IMR-90 (cell line): ENCODE data around the gene TRO. TPM values are rescaled to one million over a fixed set of nuclear protein-coding genes. Genes with fewer than 3 reads are reported as not detected.
A peak's percentile ranks its signal among the peaks of the same experiment; 100 is the strongest.

ENCODE experiments used
- ATAC-seq: fragments of 200-7000 bp; cut with Tn5 transposase; 2 replicates; pipeline ENCODE4 v1.9.1; 2020; ENCODE audit warnings: low read depth, mild to moderate bottlenecking, moderate library complexity
- BruUV-seq: library from RNA; stranded (reverse); fragments of 400-500 nt; replicated peaks from 2 replicates; lab custom pipeline; 2021; lab: Mats Ljungman, UMichigan
- CTCF ChIA-PET: fragments of 300-600 bp; formaldehyde crosslinking; extraction: SDS; loops from one replicate; lab custom pipeline; 2021; ENCODE audit warnings: antibody characterized with exemption; lab: Yijun Ruan, JAX
- POLR2A ChIA-PET: fragments of 300-600 bp; sonication (Branson Sonifier 250); formaldehyde crosslinking; loops from one replicate; lab custom pipeline; 2022; ENCODE audit warnings: antibody characterized with exemption; ENCODE audit not compliant: unreplicated experiment; lab: Charles Lee
- DNase-seq: peaks from one replicate; pipeline ENCODE4 v3.0.0; 2013
- H2AFZ ChIP-seq: replicated peaks from 2 replicates; pipeline ENCODE3; 2013; ENCODE audit warnings: low read length, mild to moderate bottlenecking; ENCODE audit not compliant: poor library complexity
- H2AK5ac ChIP-seq: 2 replicates; pipeline ENCODE4 v1.6.1; 2013; ENCODE audit warnings: low read depth, low read length, inconsistent platforms
- H2AK9ac ChIP-seq: replicated peaks from 2 replicates; pipeline ENCODE3; 2013; ENCODE audit warnings: mild to moderate bottlenecking, low read depth, low read length, moderate library complexity; ENCODE audit not compliant: poor library complexity
- H2BK120ac ChIP-seq: 2 replicates; pipeline ENCODE4 v1.6.1; 2013; ENCODE audit warnings: low read depth, low read length, inconsistent platforms
- H2BK15ac ChIP-seq: 3 replicates; pipeline ENCODE4 v1.6.1; 2013; ENCODE audit warnings: low read depth, low read length, inconsistent platforms
- H2BK20ac ChIP-seq: 2 replicates; pipeline ENCODE4 v1.6.1; 2013; ENCODE audit warnings: low read depth, mild to moderate bottlenecking, inconsistent platforms, low read length, moderate library complexity
- H2BK5ac ChIP-seq: 2 replicates; pipeline ENCODE4 v1.6.1; 2013; ENCODE audit warnings: mild to moderate bottlenecking, low read depth, low read length, inconsistent platforms; ENCODE audit not compliant: poor library complexity, severe bottlenecking
- H3K14ac ChIP-seq: replicated peaks from 2 replicates; pipeline ENCODE4 v1.6.1; 2013; ENCODE audit warnings: low read depth, low read length, inconsistent platforms
- H3K18ac ChIP-seq: 2 replicates; pipeline ENCODE4 v1.6.1; 2013; ENCODE audit warnings: low read depth, low read length, control low read depth
- H3K23ac ChIP-seq: 2 replicates; pipeline ENCODE4 v1.6.1; 2013; ENCODE audit warnings: low read depth, low read length, inconsistent platforms
- H3K27ac ChIP-seq: 2 replicates; pipeline ENCODE4 v1.5.1; 2013; ENCODE audit warnings: mild to moderate bottlenecking, control low read depth, low read length; ENCODE audit not compliant: insufficient read depth
- H3K27me3 ChIP-seq: 2 replicates; pipeline ENCODE4 v1.6.1; 2013; ENCODE audit warnings: low read length; ENCODE audit not compliant: control insufficient read depth, insufficient read depth
- H3K36me3 ChIP-seq: 2 replicates; pipeline ENCODE4 v1.6.1; 2013; ENCODE audit warnings: low read length, mixed read lengths; ENCODE audit not compliant: control insufficient read depth, insufficient read depth
- H3K4ac ChIP-seq: 2 replicates; pipeline ENCODE4 v1.6.1; 2013; ENCODE audit warnings: low read depth, low read length, inconsistent platforms
- H3K4me1 ChIP-seq: 2 replicates; pipeline ENCODE4 v1.6.1; 2013; ENCODE audit warnings: low read length, mixed read lengths; ENCODE audit not compliant: control insufficient read depth, insufficient read depth
- H3K4me2 ChIP-seq: 2 replicates; pipeline ENCODE4 v1.6.1; 2013; ENCODE audit warnings: low read depth, mild to moderate bottlenecking, control low read depth, low read length, moderate library complexity
- H3K4me3 ChIP-seq: 2 replicates; pipeline ENCODE4 v1.5.1; 2013; ENCODE audit warnings: low read depth, mild to moderate bottlenecking, control low read depth, low read length, moderate library complexity; ENCODE audit not compliant: insufficient read depth
- H3K56ac ChIP-seq: 2 replicates; pipeline ENCODE4 v1.6.1; 2013; ENCODE audit warnings: low read length, inconsistent platforms; ENCODE audit not compliant: insufficient read depth; ENCODE audit errors: extremely low read depth
- H3K79me1 ChIP-seq, 2 experiments: 2 replicates each; pipeline ENCODE4 v1.6.1; 2013; ENCODE audit warnings: low read length in 2 of 2, inconsistent platforms in 1 of 2, low read depth in 1 of 2
- H3K9ac ChIP-seq: 2 replicates; pipeline ENCODE4 v1.6.1; 2013; ENCODE audit warnings: low read depth, low read length, control low read depth
- H3K9me1 ChIP-seq: 2 replicates; pipeline ENCODE4 v1.6.1; 2013; ENCODE audit warnings: low read length, inconsistent platforms; ENCODE audit not compliant: insufficient read depth
- H3K9me3 ChIP-seq: 2 replicates; pipeline ENCODE4 v1.6.1; 2013; ENCODE audit warnings: low read length; ENCODE audit not compliant: control insufficient read depth, insufficient read depth
- H4K20me1 ChIP-seq: 2 replicates; pipeline ENCODE4 v1.6.1; 2013; ENCODE audit warnings: low read length, inconsistent platforms; ENCODE audit not compliant: insufficient read depth
- H4K5ac ChIP-seq: 2 replicates; pipeline ENCODE4 v1.6.1; 2013; ENCODE audit warnings: mild to moderate bottlenecking, low read depth, low read length, control low read depth
- H4K8ac ChIP-seq, 2 experiments: 2 replicates each; pipeline ENCODE4 v1.6.1; 2013; ENCODE audit warnings: low read depth in 2 of 2, low read length in 2 of 2, control low read depth in 1 of 2, inconsistent platforms in 1 of 2
- H4K91ac ChIP-seq: 2 replicates; pipeline ENCODE4 v1.6.1; 2013; ENCODE audit warnings: low read depth, low read length, inconsistent platforms; ENCODE audit not compliant: insufficient read depth
- CEBPB ChIP-seq: IDR thresholded peaks from 2 replicates; pipeline ENCODE4 v1.6.1; 2012; ENCODE audit warnings: low read depth, low read length, improper control_type of control experiment
- CHD1 ChIP-seq: IDR thresholded peaks from 2 replicates; pipeline ENCODE4 v1.6.1; 2012; ENCODE audit warnings: low read depth, low read length, improper control_type of control experiment
- NFE2L2 ChIP-seq: fragments of 150-350 bp; IDR thresholded peaks from 2 replicates; pipeline ENCODE4 v1.6.1; 2016; ENCODE audit warnings: low read depth, mild to moderate bottlenecking, low read length
- SMC3 ChIP-seq: fragments of 150-350 bp; IDR thresholded peaks from 2 replicates; pipeline ENCODE4 v1.6.1; 2016; ENCODE audit warnings: low read depth, mild to moderate bottlenecking, antibody characterized with exemption, low read length, moderate library complexity
- WGBS, 2 experiments: methylation state at CpG; one replicate each; pipeline versions ENCODE4 v1.1.5 to v1.1.7; 2013; ENCODE audit warnings: missing lambda C conversion rate in 2 of 2; ENCODE audit not compliant: insufficient read length in 1 of 2; ENCODE audit errors: extremely low coverage in 2 of 2; 5-methylcytosine and 5-hydroxymethylcytosine counted together
- dilution Hi-C: fragments of 300-500 bp; cut with HindIII; formaldehyde crosslinking; loops from one replicate; pipeline ENCODE4 v1.14.3; 2018; ENCODE audit warnings: low sequenced_read_pairs; ENCODE audit not compliant: unreplicated experiment
- in situ Hi-C: fragments of 300-500 bp; cut with MboI; formaldehyde crosslinking; loops from 3 replicates; pipeline ENCODE4 v1.14.3; 2019; ENCODE audit warnings: low sequenced_read_pairs, inconsistent platforms, mixed read lengths
- intact Hi-C: fragments of 100-400 bp; cut with micrococcal nuclease; formaldehyde crosslinking; loops from 2 replicates; pipeline ENCODE4 v1.10.0; 2022
- polyA plus RNA-seq, 3 experiments: library from polyadenylated mRNA; depleted of rRNA; stranded (reverse); fragments of >200 nt; gene quantifications; 2 replicates each; pipeline ENCODE4 v1.2.3, GENCODE V29; 2012; ENCODE audit warnings: low replicate concordance in 1 of 3
- total RNA-seq: library from RNA; depleted of rRNA; stranded (reverse); fragments of >200 nt; gene quantifications from 2 replicates; pipeline ENCODE4 v1.2.3, GENCODE V29; 2012
- TF ChIP-seq, protein P1 (sequence below): fragments of 150-350 bp; IDR thresholded peaks from 2 replicates; pipeline ENCODE4 v1.6.1; 2016; ENCODE audit warnings: low read depth, mild to moderate bottlenecking, low read length, moderate library complexity, borderline replicate concordance

Gene TRO
- total and polyA plus RNA-seq, 2 of the 4 experiments (the other 2 are of a cell fraction): 35.1 to 54.2 TPM

DNA sequence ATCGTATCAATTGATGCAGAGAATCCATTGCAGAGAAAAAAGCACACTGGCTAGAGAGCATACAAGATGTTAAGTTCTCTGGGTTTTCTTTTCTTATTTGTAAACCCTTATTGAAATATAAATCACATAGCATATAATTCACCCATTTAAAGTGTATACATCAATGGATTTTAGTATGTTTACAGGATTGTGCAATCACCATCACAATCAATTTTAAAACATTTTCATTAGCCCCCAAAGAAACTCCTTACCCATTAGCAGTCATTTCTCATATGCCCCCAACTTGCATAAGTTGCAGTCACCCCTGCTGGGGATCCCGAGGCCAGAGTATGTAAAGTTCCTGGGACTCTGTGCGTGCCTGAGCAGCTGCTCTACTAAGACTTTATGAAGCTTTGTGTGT is 34.9 kb upstream of the TRO start:
- Histone ChIP-seq H2AK5ac (no peak overlapping the region), H2AK9ac (no peak overlapping the region), H3K9me1 (no peaks in the 10 kb centered on the region), H3K18ac (no peak overlapping the region), H3K9ac (no peak overlapping the region), H3K36me3 (no peaks in the 10 kb centered on the region), H3K27me3 (no peaks in the 10 kb centered on the region; the same call in 1 of the 2 replicates), H3K23ac (no peak overlapping the region), H3K9me3 (no peaks in the 10 kb centered on the region), H4K91ac (no peak overlapping the region), H3K27ac (no peak overlapping the region), H2AFZ (no peak overlapping the region), H2BK20ac (no peak overlapping the region), H2BK5ac (no peak overlapping the region), H3K56ac (no peak overlapping the region), H2BK15ac (no peak overlapping the region), H3K4me1 (no peaks in the 10 kb centered on the region), H3K4me2 (no peak overlapping the region), H3K79me1 (no peaks in the 10 kb centered on the region), H4K8ac (no peak overlapping the region), H2BK120ac (no peak overlapping the region), H4K20me1 (no peaks in the 10 kb centered on the region), H4K5ac (no peak overlapping the region), H3K14ac (no peak overlapping the region), H3K4me3 (no peak overlapping the region), H3K4ac (no peak overlapping the region)
- no TSS peak for BruUV-seq
- dilution Hi-C loops: no loop called here
- intact Hi-C loops: no loop called here
- no peak for TF ChIP-seq NFE2L2
- no peak for TF ChIP-seq SMC3
- no peak for TF ChIP-seq CHD1
- TF ChIP-seq, protein P1, sequence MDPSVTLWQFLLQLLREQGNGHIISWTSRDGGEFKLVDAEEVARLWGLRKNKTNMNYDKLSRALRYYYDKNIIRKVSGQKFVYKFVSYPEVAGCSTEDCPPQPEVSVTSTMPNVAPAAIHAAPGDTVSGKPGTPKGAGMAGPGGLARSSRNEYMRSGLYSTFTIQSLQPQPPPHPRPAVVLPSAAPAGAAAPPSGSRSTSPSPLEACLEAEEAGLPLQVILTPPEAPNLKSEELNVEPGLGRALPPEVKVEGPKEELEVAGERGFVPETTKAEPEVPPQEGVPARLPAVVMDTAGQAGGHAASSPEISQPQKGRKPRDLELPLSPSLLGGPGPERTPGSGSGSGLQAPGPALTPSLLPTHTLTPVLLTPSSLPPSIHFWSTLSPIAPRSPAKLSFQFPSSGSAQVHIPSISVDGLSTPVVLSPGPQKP: no peak
- peak; percentile 60; the same call in 1 of the 2 replicates for TF ChIP-seq CEBPB
- CTCF ChIA-PET: no interaction called here
- ATAC-seq: no peak
- POLR2A ChIA-PET: no interaction called here
- no peak for DNase-seq
- 50% methylated on average over 1 of the region's 3 CpGs; no CpG with 5 or more reads in 1 of the 2 experiments for WGBS, 2 experiments
- in situ Hi-C loops: no loop called here
